HG03520 (cell line): ENCODE data around the gene FNBP1L.
"Not testable (repeated sequence)": the region's sequence is repeated elsewhere in the genome, so short reads cannot be mapped to it uniquely, and the experiment has no call there.

Experiments used
- ATAC-seq: cut with Tn5 transposase; IDR thresholded peaks from one replicate; pipeline ENCODE4 v1.9.1; 2021; ENCODE audit warnings: mild to moderate bottlenecking, moderate library complexity; ENCODE audit not compliant: unreplicated experiment

The FNBP1L gene

GRCh38 chr1:93526431-93526830, 78.5 kb downstream of the FNBP1L start:
- no peak for ATAC-seq

GRCh38 chr1:93528412-93528811, 80.5 kb downstream of the FNBP1L start:
- no peak for ATAC-seq

DNA sequence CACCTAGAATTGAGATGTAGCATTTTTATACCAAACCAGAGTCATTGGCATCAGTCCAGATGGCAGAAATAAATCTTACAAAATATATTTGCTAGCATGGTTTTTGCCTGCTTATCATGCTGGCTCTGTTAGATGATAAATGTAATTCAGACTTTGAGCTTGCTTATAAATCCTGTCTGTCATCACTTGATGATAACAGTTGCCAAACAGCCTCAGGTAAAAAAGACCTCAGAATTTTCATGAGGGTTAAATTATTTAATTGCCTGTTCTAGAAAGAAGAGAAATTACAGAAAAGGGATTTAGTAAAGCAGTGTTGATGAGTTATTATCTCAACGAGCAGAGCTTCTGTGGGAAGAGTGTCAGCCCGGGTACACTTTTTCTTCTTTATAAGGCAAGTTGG, 83.3 kb downstream of the FNBP1L start:
- no peak for ATAC-seq

DNA sequence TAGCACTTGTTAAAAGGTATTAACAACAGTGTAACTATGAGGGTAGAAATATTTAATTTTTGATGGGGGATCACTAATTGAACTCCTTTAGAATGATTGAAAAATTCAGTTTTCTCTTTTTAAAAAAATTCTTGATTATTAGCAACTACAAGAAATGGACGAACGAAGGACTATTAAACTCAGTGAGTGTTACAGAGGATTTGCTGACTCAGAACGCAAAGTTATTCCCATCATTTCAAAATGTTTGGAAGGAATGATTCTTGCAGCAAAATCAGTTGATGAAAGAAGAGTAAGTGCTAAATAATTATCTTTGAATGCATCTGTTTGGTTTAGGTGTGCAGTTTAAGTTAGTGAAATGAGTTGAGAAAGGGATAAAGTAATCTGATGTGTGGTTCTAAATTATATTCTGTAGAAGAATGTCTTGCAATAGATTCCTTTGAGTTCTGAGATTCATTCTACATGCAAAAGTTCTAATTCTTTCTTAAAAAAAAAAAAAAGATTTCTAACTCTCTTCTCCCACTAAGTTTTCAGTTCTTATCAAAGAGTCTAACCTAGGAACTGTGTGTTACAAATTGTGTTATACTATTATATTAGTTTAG, 85.0 kb downstream of the FNBP1L start:
- no peak for ATAC-seq

DNA sequence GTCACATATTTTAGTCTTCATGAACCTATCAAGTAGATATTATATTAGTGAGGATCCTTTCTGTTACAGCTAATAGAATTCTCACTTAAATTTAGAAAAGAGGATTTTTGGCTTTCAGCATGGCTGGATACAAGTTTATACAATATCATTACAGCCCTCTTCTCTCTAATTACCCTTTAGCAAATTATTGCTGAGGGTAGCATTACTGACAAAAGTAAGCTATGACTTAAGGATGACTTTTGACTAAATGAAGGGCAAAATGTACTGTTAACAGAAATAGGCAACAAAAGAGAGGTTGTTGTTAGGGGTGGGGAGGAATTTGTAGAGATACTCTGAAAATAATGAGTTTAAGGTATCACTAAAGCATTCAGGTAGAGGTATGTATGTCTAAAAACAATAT, 85.8 kb downstream of the FNBP1L start:
- no peak for ATAC-seq

GRCh38 chr1:93537396-93537795, 89.5 kb downstream of the FNBP1L start:
- ATAC-seq, result no peak

GRCh38 chr1:93537924-93538323, 90.0 kb downstream of the FNBP1L start:
- ATAC-seq, result no peak

DNA sequence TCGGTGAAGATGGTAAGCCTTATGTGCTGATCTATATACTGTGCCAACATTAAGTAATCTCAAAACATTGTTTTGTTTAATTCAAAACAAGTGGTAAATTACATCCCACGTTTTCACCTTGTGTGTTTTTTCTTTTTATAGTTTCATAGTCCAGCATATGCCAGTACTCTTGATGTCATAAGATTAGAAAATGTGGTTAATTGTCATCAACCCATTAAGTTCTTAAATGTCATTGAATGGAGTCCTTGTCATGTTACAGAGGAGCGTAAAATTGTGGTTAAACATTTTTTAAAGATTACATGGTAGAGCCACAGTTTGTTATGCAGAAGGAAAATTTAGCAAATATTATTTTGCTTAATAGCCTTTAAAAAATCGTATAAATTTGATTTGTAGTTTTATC, 93.1 kb downstream of the FNBP1L start:
- ATAC-seq, result no peak

DNA sequence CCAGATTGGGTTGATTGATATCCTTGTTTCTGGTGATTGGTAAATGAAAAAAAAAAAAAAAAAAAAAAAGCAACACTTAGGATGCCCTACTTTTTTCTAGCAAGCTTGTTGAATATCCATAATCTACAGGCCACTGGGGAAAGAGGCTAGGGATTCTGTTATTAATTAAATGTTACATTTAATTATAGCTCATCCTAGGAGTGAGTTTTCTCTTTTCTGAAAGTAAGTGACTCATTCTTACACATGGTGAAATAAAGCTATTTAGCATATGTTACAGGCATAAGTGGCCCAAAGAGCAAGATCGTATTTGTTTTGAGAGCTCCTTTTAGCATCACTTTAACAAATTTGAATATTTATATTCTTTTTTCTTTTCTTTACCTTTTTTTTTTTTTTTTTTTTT, 94.5 kb downstream of the FNBP1L start:
- ATAC-seq, result no peak

GRCh38 chr1:93546162-93546863, 98.4 kb downstream of the FNBP1L start:
- no peak for ATAC-seq

- no peak for ATAC-seq
Measured at GRCh38 chr1:93549131-93549530, 101.2 kb downstream of the FNBP1L start.

- ATAC-seq, result no peak
Measured at GRCh38 chr1:93549811-93550210, 101.9 kb downstream of the FNBP1L start.

GRCh38 chr1:93552741-93553455, 105.0 kb downstream of the FNBP1L start:
- no peak for ATAC-seq

DNA sequence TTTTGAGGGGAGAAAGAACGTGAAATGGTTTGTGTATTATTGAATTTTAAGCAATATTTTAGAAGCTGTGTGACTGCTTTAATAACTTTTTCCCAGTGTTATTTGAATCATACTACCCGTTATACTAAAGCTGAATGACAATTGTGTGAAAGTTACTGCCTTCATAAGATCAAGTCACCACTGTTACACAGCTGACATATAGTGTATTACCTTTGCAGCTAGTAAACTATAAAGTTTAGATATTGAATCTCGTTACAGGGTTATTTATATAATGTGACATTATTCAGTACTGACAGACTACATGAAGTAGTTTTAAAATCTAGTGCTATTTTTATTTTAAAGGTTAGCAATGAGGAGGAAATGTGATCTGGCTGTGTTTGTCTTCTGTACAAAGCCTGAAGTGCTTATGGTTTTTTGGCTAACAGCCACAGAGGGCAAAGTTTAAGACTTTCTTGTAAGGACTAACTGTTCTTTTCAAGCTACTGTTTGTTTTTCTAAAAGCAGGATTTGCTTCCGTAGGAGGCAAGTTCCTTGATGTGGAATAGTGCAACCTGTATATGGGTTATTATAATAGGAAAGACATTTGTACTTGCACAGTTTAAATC, 106.1 kb downstream of the FNBP1L start:
- not testable (repeated sequence) for ATAC-seq

- ATAC-seq, result no peak
Measured at GRCh38 chr1:93554883-93555872, 107.3 kb downstream of the FNBP1L start.

- ATAC-seq, result no peak
Measured at GRCh38 chr1:93556291-93556690, 108.4 kb downstream of the FNBP1L start.

DNA sequence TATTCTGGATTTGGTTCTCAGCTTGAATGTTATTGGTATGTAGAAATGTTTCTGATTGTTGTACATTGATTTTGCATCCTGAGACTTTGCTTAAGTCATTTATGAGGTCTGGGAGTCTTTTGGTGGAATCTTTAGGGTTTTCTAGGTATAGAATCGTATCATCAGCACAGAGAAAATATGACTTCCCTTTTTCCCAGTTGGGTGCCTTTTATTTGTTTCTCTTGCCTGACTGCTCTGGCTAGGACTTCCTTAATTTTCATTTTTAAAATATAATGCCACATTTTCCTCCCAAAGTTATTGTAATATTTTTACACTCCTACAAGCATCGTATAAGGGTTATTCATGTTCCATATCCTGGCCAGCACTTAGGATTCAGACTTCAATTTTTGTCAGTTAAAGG, 111.1 kb downstream of the FNBP1L start:
- no peak for ATAC-seq

DNA sequence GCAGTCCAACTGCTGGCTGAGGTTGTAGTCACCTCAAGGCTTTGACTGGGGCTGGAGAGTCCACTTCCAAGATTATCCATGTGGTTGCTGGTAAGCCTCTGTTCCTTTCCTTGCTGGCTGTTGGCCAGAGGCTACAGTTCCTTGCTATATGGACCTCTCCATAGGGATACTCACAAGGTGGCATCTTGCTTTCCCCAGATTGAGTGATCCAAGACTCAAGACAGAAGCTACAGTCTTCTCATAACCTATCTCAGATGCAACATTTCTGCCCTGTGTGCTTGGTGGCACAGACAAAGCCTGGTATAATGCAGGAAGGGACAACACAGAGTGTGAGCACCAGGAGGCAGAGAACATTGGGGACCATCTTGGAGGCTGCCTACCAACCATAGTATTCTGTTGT, 111.8 kb downstream of the FNBP1L start:
- no peak for ATAC-seq

DNA sequence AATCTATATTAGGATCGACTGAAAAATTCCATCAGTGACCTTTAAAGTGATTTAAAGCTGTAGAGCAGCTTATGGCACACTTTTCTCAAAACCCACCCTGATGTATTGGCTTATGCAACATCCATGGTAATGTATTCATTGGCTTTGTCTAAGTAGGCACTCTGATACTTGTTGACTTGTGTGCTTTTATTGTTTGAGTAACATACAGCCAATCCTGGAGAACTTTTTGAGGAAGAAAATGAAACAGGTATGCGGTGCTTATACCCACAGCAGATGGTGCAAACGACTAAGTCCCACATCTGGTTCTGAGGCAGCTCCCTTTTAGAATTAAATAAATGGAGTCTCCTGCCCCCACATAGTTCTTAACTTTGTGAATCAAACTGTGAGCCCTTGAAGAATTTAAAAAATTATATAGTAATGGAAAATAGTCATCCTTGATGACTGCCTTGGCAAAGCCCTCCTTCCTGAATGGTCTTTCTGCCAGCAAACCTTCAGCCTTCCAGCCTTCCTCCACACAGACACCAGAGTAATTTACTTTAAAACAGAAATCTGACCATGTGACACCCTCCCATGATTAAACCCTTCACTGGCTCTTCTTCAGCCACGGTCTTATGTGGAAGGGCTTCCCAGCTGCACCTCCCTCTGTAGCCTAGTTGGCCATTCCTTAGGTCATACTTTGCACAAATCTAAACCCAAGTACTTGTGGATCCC, 117.7 kb downstream of the FNBP1L start:
- ATAC-seq, result no peak

- no peak for ATAC-seq
Measured at GRCh38 chr1:93566227-93566626, 118.3 kb downstream of the FNBP1L start.
